NCI-H526 treated with DMSO at 0.1 percent for 48 hours (cell line): ENCODE results near the gene WIPI1.
"Not testable (repeated sequence)": the region's sequence is repeated elsewhere in the genome, so short reads cannot be mapped to it uniquely, and the experiment has no call there.

Source experiments
- DNase-seq: peaks from one replicate; lab custom pipeline; 2025; lab: John Stamatoyannopoulos, UW

Gene WIPI1

DNA sequence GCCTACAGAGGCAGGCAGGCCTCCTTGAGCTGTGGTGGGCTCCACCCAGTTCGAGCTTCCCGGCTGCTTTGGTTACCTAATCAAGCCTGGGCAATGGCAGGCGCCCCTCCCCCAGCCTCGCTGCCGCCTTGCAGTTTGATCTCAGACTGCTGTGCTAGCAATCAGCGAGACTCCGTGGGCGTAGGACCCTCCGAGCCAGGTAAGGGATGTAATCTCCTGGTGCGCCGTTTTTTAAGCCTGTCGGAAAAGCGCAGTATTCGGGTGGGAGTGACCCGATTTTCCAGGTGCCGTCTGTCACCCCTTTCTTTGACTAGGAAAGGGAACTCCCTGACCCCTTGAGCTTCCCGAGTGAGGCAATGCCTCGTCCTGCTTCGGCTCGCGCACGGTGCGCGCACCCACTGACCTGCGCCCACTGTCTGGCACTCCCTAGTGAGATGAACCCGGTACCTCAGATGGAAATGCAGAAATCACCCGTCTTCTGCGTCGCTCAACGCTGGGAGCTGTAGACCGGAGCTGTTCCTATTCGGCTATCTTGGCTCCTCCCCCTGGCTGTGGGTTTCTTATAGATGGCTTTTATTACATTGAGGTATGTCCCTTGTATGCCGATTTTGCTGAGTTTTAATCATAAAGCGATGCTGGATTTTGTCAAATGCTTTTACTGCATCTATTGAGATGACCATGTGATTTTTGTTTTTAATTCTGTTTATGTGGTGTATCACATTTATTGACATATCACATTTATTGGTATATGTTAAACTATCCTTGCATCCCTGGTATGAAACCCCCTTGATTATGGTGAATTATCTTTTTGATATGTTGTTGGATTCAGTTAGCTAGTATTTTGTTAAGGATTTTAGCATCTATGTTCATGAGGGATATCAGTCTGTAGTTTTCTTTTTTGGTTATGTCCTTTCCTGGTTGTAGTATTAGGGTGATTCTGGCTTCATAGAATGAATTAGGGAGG is 43.4 kb downstream of the WIPI1 start:
- DNase-seq = peak; percentile 18

DNA sequence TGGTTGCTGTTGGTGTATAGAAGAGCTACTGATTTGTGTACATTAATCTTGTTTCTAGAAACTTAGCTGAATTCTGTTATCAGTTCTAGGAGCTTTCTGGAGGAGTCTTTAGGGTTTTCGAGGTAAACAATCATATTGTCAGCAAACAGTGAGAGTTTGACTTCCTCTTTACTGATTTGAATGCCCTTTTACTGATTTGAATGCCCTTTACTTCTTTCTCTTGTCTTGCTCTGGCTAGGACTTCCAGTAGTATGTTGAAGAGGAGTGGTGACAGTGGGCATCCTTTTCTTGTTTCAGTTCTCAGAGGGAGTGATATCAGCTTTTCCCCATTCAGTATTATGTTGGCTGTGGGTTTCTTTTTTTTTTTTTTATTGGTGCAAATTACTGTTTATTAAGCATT is 49.6 kb downstream of the WIPI1 start:
- DNase-seq = not testable (repeated sequence)

DNA sequence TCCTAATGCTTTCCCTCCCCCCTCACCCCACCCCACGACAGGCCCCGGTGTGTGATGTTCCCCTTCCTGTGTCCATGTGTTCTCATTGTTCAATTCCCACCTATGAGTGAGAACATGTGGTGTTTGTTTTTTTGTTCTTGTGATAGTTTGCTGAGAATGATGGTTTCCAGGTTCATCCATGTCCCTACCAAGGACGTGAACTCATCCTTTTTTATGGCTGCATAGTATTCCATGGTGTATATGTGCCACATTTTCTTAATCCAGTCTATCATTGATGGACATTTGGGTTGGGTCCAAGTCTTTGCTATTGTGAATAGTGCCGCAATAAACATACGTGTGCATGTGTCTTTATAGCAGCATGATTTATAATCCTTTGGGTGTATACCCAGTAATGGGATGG is 53.5 kb downstream of the WIPI1 start:
- not testable (repeated sequence) for DNase-seq

DNA sequence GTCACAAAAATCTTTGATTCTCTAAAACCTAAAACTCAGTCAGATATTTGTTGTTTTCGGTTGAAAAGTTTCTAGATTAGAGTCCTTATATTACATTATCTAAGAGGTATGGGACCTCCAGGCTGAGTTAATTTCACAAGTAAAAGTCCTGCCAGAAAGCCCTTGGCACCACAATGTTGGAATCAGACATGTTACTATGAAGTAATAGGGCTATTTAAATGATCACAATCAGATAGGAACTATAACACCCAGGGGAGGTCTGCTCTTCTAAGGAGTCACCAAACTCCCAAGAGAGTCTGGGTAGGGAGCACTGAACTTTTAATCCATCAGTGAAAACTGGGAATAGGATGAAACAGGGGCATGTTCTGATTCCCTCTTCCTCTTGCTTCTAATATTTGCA is 54.2 kb downstream of the WIPI1 start:
- DNase-seq = no peak

DNA sequence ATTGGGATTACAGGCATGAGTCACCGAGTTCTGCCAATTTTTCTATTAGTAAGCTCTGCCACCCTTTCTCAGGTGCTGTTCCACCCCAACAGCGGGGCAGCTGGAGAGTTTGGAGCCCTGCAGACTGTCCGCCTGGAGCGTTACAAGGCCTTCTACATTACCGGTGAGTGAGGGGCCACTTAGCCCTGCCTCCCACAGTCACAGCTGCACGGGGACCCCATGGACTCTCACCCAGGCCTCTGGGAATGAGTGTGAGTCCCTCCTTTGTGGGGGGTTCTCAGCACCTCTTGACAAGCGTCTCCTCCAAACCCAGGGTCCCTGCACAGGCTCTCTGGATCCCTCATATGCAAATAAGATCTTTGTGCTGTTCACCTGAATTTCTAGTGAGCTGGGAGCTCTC is 56.0 kb downstream of the WIPI1 start:
- DNase-seq = no peak

DNA sequence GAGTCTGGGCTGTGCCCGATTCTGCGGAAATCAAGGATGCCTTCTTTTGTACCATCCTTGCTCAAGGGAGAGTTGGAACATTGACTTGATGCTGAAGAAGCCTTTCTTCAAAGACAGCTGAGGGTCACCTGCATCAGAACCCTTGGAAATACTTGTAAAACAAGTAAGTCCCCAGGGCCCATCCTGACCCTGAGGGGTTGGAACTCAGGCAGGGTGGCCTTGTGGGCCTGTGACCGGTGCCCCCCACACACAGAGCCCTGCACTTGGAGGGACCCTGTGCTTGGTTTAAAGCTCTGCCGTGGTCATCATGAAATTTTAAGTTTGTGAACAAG is 56.9 kb downstream of the WIPI1 start:
- no peak for DNase-seq

DNA sequence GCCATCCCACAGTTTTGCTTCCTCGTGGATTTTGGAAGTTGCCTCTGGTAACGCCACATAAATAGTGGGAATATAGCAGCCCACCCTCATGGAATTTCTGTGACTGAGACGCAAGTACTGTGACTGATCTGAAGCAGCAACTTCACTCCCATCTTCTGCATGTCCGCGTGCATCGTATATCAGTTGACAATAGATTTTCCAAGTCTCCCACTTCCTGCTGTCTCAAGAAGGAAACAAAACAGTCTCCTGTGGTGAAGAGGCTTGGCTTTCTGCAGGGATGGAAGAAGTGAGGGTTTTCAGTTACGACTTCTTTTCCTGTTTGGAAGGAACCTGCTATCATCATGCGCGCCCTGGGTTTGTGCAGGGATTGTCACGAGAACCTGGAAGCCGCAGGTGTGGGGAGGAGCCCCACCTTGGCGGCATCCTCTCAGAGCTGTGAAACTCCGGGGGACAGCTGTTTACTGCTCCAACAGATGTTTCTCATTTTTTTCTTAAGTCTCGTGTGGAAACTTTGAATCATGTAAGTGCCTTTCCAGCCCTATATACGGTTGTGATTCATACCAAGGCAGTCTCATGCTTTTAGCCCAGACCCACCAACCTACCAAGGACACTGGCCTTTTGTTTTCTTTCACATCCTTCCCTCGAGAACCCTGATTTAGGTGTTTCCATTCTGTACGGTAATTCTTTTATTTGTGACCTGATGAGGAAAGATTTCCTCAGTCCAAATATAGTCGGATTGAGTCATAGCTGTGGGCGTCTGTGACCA is 57.5 kb downstream of the WIPI1 start:
- no peak for DNase-seq

DNA sequence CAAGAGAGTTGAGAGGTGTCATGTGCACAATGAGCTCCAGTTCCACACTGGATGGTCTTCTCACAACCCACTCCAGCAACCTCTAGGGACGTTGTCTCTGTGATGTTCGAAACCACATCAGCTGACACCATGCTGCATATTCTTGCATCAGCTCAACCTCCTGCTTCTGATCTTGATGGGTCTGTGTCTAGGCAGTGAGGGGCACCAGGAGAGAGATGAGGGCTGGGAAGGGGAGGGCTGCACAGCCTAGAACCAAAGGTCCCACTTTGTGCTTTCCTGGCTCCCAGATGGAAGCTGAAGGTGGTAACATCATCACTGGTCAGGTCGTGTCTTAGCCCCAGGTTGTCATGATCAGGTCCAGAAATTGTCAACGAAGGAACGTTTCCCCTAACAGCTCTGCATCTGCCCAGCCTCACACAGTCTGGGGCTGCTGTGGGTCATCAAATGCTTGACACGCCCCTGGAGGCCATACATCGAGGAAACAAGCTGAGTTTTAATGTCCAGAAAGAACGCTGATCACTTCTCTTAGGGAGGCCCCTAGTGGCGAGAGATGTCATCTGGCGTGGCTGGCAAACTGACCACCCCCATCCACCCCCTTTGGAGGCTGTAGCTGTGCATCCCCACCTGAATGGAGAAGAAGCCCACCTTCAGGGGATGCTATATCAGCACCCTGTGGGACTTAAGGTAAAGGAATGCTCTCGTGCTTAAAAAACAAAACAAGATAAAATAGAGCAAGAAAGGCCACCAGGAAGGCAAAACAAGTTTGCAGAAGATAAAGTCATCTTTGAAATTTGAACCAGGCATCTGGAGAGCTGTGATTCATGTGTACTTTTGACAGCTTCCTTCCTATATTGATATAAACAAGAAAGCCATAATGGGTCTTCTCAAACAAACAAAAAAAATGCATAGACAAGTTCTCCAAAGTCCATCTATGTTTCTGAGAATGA is 58.3 kb downstream of the WIPI1 start:
- peak; percentile 39 for DNase-seq

DNA sequence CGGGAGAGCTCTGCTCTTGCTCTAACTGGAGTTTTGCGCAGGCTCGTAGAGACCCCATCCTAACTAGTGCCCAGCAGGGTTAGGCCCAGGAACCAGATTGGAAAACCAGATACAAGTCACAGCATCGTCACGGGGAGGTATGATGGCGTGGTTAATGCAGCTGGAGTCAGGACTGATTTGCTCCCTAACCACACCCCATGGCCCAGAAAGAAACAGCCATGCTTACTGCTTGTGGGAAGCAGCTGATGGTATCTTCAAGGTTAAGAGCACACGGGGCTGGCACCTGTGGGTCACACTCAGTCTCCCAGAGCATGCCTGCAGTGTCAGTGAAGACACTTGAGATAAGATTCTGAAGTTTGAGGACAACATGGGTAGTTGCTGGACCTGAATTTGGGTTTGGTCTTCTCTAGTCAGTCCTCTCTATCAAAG is 60.2 kb downstream of the WIPI1 start:
- no peak for DNase-seq

DNA sequence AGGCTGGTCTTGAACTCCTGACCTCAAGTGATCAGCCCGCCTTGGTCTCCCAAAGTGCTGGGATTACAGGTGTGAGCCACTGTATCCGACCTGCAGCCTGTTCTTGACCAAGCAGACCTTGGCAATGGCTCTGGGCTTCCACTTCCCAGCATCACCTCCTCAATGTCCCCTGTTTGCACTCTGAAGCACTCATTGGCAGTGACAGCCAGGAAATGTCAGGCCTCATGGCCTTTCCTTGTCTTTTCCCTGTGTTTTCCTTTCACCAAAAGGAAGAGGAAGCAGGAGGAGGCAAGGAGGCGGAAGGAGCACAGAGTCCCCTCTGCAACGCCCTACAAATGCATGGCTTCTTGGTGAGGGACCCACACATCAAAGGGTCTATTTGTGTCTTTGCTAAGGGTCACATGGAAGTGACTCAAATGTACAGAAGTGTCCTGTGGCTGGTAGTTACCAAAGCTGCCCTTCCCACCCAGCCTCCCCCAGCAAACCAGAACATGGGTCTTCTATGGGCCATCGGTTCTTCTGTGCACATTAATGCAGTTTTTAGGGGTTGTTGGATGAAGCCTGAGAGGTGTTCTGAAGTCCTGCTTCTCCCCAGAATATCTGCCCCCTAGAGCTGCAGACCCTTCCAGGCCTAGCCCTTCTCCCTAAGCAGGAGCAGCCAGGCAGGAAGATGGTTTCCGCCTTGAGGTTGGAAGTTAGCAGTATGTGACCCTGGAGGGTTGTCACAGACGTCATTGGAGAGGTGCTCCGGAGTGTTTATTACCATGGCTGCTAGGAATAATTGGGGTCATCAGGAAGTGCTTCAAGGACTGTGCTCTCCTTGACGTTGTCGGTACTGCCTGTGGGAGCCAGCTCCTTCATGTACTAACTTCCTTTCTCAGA is 60.8 kb downstream of the WIPI1 start:
- DNase-seq = no peak

DNA sequence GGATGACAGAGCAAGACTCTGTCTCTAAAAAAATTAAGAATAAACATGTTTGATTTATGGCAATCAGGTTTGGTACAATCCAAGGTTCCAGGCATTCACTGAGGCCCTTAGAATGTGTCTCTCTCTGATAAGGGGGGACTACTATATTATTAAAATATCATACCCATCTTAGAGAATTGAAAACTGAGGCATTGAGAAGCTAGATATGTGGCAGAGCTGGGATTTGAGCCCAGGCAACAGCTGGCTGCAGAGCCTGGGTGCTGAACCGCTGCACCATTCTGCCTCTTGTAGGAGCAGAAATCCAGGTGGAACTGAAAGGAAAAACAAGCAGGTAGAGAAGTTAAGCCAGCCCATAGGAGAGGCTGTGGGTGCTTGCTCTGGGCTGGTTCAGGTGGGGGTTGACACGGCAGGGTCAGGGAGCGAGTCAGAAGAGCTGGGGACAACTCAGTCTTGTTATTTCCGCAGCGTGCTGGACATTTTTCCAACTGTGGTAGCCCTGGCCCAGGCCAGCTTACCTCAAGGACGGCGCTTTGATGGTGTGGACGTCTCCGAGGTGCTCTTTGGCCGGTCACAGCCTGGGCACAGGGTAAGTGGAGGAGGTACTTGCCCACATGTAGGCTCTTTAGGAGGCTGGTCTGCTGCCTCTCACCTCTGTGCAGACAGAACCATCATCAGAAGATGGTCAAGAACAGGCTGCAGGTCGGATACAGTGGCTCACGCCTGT is 62.5 kb downstream of the WIPI1 start:
- DNase-seq = no peak

DNA sequence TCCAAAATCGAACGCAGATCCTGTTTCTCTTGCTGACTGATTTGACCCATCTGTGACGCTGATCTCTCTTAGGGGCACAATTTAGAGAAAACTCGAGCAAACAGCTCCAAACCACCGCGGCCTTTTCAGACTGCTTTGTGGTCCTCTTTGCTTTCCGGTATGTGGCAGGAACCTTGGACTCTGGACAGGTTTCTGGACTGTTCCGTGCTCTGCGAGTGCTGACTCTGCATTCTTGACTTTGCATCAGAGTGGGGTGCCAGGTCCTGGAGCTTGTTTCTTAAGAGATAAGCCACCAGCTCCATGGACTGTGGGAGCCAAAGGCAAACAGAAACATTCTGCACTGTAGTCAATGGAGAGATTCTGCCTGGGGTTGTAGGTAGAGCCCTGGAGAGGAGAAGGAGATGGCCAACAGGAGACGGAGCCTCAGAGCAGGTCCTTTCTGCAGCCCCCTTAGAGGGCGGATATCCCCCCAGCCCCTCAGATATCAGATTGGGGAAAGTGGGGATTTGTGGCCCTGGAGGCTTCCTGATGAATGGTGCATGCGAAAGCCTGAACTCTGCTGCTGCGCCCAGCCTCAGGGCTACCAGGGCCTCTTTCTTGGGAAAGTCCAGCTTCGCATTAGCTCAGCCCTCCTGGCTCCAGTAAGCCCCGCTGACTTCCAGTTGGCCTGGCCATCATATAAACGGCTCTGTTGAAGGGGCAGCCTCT is 65.6 kb downstream of the WIPI1 start:
- no peak for DNase-seq

DNA sequence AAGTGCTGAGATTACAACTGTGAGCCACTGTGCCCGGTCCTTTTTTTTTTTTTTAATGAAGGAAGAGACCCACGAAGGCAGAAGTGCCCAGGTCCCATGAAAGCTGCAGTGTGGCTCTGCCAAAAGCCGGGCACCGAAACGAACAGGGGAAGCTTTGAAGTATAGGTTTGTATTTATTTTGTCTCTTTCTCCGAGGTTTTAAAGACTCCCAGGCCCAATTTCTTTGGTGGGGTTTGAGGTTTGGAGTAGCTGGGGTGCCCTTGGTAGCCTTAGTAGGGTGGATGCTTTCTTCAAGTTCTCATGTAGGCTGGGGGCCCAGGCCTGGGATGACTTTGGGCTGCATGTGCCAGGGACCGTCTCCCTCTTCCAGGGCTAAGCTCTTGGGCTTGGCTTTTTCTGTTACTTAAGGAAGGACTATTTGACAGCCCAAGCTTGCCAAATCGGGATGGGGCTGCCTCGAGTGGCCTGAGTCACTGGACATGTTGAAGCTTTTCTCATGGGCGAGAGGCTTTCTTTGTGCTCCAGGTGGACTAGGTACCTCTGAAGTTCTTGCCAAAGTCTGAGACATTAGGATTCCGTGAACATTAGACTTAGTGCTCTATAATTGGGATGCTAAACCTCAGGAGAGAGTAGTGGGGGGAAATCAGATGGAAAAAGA is 66.3 kb downstream of the WIPI1 start:
- no peak for DNase-seq

DNA sequence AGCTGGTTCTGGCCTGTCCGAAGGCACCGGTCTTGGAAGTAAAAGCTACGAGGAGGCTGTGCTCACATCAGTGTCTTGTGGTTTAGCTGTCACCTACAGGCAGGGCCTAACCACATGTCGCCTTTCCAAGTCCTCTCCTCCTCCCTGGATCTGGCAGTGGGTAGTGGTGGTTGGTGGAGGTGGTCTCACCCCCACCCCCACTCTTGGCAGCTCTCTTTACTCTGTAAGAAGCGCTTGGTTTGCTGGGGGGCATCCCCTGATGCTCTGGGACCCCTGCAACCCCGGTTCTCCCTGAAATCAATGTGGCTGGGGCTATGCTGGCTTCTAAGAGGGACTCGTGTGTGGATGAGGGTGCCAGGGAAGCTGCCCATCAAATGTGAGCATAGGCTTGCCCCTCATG is 68.3 kb downstream of the WIPI1 start:
- DNase-seq = no peak

DNA sequence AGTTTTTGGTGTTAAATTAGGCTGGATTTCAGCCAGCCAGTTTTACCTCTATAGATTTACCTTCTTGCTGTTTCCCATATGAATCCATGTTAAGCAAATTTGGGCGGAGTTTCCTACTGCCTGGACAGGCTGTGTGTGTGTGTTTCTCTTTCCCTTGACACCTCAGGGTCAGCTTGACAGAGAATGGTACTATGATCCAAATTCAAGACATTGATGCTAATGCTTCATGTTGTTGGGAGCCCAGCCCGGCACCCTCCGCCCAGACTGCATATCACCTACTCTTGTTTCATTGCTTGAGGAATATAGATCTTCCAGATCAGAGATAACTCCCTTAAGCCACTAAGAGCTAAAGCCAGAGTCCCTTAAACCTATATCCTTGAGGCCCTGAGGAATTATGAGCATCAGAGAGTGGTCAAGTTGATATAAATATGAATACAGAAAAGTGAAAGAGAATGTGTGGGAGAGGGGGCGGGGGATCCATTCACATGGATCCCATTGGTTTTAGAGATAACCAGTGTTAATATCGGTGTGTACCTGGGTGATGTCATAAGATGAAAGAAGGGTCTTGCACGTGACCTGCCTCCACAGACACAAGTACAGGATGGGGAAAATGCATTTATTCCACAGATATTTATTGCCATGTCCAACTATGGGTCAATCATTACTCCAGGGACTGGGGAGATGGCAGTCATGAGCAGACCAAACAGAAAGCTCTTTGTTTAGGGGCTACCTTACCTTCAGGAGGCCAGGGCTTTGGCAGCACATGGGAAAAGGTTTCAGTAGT is 69.7 kb downstream of the WIPI1 start:
- DNase-seq = no peak

DNA sequence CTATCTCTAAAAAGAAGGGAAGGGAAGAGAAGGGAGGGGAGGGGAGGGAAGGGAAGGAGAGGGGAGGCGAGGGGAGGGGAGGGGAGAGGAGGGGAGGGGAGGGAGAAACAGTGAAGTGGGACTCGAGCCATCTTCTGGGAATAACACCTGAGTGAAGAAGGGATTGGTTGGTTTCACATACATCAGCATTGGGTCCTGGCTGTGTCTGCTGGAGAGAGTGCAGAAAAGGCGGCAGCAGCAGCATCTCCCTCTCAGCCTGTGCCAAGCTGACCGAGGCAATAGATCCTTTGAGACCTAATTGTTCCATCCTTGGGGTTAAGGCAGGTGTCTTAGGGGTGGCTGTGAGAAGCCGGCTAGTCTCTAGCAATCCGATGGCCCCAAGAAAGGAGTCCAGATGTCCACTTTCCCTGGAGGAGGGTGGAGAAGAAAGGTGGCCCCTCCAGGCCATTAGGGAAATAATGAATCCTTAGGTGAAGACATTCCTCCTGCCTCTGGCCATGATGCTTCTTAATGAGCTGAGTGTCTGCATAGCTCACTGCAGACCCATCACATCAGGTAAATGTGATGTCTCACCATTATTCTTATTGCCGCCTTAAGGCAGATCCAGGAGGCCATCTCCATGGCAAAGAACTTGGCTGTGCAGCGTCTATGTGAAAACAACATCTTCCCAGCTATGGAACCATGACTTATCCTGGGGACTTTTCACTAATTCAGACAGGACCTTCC is 71.6 kb downstream of the WIPI1 start:
- no peak for DNase-seq

DNA sequence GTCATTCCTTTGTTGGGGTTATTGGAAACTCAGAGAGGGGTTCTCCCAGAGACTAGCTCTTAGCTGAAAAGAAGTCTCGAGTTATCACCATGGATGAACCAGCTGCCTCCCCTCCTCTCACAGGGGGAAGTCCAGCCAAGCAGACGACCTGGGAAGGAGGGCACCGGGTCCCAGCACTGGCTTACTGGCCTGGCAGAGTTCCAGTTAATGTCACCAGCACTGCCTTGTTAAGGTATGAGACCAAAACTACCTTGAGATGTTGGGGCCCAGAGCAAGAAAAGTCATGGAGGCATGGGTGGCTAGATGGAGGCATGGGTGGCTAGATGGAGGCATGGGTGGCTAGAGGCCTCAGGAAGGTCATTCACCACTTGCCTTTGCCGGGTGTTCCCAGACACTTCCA is 72.4 kb downstream of the WIPI1 start:
- no peak for DNase-seq

DNA sequence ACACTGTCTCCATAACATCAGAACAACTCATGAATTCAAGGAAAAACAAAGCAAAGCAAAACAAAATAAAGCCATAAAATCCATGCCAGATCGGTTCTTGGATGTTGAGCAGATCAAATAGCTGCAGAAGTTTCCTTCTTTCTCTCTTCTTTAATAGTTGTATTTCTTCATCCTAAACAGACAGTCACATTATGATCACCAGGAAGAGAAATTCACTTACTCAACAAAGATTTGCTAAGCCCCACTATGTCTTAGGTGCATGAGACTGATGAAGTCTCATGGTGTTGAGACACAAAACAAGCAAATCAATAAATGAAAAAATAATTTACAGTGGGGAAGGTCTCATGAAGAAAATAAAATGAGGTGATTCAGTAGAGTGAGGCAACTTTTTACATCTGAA is 72.8 kb downstream of the WIPI1 start:
- no peak for DNase-seq
